GM12892 (cell line): ENCODE results near the gene TPST1.

Experiments used
- POLR2A ChIP-seq: IDR thresholded peaks from 2 replicates; pipeline ENCODE4 v1.6.1; 2011; ENCODE audit warnings: low read depth, low read length, control low read depth
- POLR2AphosphoS5 ChIP-seq: IDR thresholded peaks from 2 replicates; pipeline ENCODE4 v1.6.1; 2011; ENCODE audit warnings: low read depth, low read length, control low read depth
- TAF1 ChIP-seq: IDR thresholded peaks from 2 replicates; pipeline ENCODE4 v1.6.1; 2011; ENCODE audit warnings: low read depth, mild to moderate bottlenecking, control low read depth, low read length, borderline replicate concordance

GRCh38 chr7:66170309-66171231 is 34.6 kb upstream of the TPST1 start:
- no peak for TF ChIP-seq POLR2A
- TF ChIP-seq TAF1, result no peak
- no peak for TF ChIP-seq POLR2AphosphoS5
